K562 (cell line): ENCODE measurements around the gene APC2. TPM values are rescaled to one million over a fixed set of nuclear protein-coding genes. Genes with fewer than 3 reads are reported as not detected.

Source experiments
- ASH1L ChIP-seq: fragments of 450-650 bp; IDR thresholded peaks from 2 replicates; pipeline ENCODE4 v1.6.1; 2018; ENCODE audit warnings: borderline replicate concordance, mild to moderate bottlenecking, low read depth; ENCODE audit not compliant: partially characterized antibody
- CBFA2T3 ChIP-seq: fragments of 450-650 bp; IDR thresholded peaks from 2 replicates; pipeline ENCODE4 v1.6.1; 2017
- HNRNPUL1 ChIP-seq: fragments of 200-400 bp; formaldehyde crosslinking; IDR thresholded peaks from 2 replicates; pipeline ENCODE4 v1.6.1; 2017; ENCODE audit warnings: low read length
- HSF4 ChIP-seq: fragments of 250-450 bp; sonication (Bioruptor Pico); IDR thresholded peaks from 2 replicates; pipeline ENCODE4 v2.1.2; 2022; ENCODE audit warnings: mild to moderate bottlenecking, moderate library complexity, borderline replicate concordance
- ID3 ChIP-seq, 2 experiments: fragments of 250-450 bp in 1 of 2; fragments of 450-650 bp in 1 of 2; sonication (Bioruptor Pico) in 1 of 2; IDR thresholded peaks; 2 replicates each; pipeline versions ENCODE4 v1.6.1 to v1.8.0; 2016 to 2021; ENCODE audit warnings: mild to moderate bottlenecking in 2 of 2, moderate library complexity in 2 of 2, missing compliant biosample characterization in 1 of 2, missing genetic modification characterization in 1 of 2
- NCOR1 ChIP-seq: fragments of 450-650 bp; IDR thresholded peaks from 2 replicates; pipeline ENCODE4 v1.6.1; 2016; ENCODE audit warnings: mild to moderate bottlenecking, moderate library complexity
- NELFE ChIP-seq: IDR thresholded peaks from 2 replicates; pipeline ENCODE4 v1.6.1; 2011; ENCODE audit warnings: mild to moderate bottlenecking; ENCODE audit not compliant: insufficient read depth, insufficient read length
- NFRKB ChIP-seq: fragments of 450-650 bp; IDR thresholded peaks from 2 replicates; pipeline ENCODE4 v1.6.1; 2016; ENCODE audit warnings: low read depth
- RUNX1 ChIP-seq: sonication (generic); IDR thresholded peaks from 2 replicates; pipeline ENCODE4 v1.6.1; 2016; ENCODE audit warnings: antibody characterized with exemption, low read depth
- ZFP1 ChIP-seq: fragments of 450-650 bp; formaldehyde crosslinking; IDR thresholded peaks from 2 replicates; pipeline ENCODE4 v1.4.0; 2020; ENCODE audit warnings: mild to moderate bottlenecking, mixed read lengths
- ZNF175 ChIP-seq: fragments of 200-800 bp; sonication (Bioruptor generic); IDR thresholded peaks from 2 replicates; pipeline ENCODE4 v1.6.1; 2016; ENCODE audit warnings: low read depth, mild to moderate bottlenecking, missing genetic modification characterization, missing compliant biosample characterization
- ZNF354B ChIP-seq: fragments of 250-450 bp; sonication (Bioruptor Pico); IDR thresholded peaks from 2 replicates; pipeline ENCODE4 v1.4.0; 2020
- ZNF518B ChIP-seq: fragments of 250-450 bp; sonication (Bioruptor Pico); IDR thresholded peaks from 2 replicates; pipeline ENCODE4 v1.5.0; 2021; ENCODE audit warnings: mild to moderate bottlenecking, moderate library complexity
- polyA plus RNA-seq, 8 experiments: library from polyadenylated mRNA; depleted of rRNA in 4 of 8; stranded (reverse) in 5 of 8; unstranded in 3 of 8; fragments of >200 nt; fragmentation: Nextera tagmentation in 2 of 8; fragmentation: Illumina TruSeq in 1 of 8; extraction: Ambion mirVana in 2 of 8; extraction: Trizol in 1 of 8; gene quantifications; 2 replicates each; pipeline versions ENCODE4 v1.2.1 to v1.2.3, GENCODE V29; 2011 to 2014; ENCODE audit warnings: inconsistent platforms in 1 of 8, missing spikeins in 1 of 8
- total RNA-seq, 7 experiments: library from RNA; depleted of rRNA in 6 of 7; stranded (reverse); fragments of >200 nt in 6 of 7; fragmentation: Illumina TruSeq in 2 of 7; extraction: Trizol in 2 of 7; gene quantifications; 2 replicates each; pipeline versions ENCODE4 v1.2.1 to v1.2.3, GENCODE V29; 2011 to 2021; ENCODE audit warnings: low replicate concordance in 1 of 7
- TF ChIP-seq, protein P1 (sequence below): fragments of 450-650 bp; formaldehyde crosslinking; IDR thresholded peaks from 2 replicates; pipeline ENCODE4 v1.4.0; 2022; ENCODE audit warnings: missing genetic modification characterization
- TF ChIP-seq, protein P2 (sequence below): fragments of 250-450 bp; sonication (Bioruptor Pico); IDR thresholded peaks from 2 replicates; pipeline ENCODE4 v1.4.0; 2020; ENCODE audit warnings: mild to moderate bottlenecking, moderate library complexity
- TF ChIP-seq, protein P3 (sequence below), 3 experiments: fragments of 200-800 bp in 1 of 3; fragments of 250-450 bp in 1 of 3; fragments of 450-650 bp in 1 of 3; sonication (Bioruptor Pico) in 1 of 3; sonication (Bioruptor generic) in 1 of 3; formaldehyde crosslinking in 1 of 3; IDR thresholded peaks; 2 replicates each; pipeline versions ENCODE4 v1.6.1 to v1.8.0; 2016 to 2022; ENCODE audit warnings: mild to moderate bottlenecking in 2 of 3, missing genetic modification characterization in 2 of 3, missing compliant biosample characterization in 1 of 3, moderate library complexity in 1 of 3

APC2 gene
- total and polyA plus RNA-seq, 9 of the 15 experiments (the other 6 are each of a cell fraction or from before 2014, with no cell fraction given), result 0.01 to 0.40 (median 0.05) TPM; not detected in 3

DNA sequence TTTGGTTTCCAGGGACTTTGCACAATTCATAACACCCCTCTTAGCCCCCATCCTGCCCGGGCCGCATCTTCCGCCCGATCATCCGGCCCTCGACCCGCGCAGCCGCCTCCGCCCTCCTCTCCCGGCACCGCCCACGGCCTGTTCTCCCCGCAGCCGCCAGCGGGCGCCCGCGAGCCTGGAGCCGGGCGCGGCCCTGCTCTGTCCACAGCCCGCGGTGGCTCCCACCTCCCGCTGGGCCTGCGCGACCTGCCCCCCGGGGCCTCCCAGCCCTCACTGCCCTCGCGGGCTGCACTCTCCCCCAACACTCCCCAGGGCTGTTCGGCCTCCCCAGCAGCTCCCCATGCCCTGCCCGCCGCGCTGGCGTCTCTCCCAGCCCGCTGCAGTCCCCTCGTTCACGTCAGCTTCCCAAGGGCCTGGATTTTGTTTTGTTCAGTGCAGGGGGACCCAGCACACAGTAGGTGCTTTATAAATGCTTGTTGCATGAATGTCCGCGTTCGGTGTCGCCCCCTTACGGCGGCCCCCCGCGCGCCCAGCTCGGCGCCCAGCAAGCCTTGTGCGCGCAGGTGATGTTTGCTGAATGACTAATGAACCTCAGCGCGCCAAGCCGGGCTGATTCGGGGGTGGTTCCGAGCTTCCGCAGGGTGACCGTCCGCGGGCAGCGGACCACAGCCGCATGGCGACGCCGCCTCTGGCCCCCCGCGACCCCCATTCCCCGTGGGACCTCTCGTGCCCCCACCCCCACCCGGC, 4.6 kb upstream of the APC2 start (continued):
- no peak for TF ChIP-seq ZNF518B (CRISPR knock-in tag)
- no peak for TF ChIP-seq ZFP1 (CRISPR knock-in tag)
- TF ChIP-seq, protein P1, sequence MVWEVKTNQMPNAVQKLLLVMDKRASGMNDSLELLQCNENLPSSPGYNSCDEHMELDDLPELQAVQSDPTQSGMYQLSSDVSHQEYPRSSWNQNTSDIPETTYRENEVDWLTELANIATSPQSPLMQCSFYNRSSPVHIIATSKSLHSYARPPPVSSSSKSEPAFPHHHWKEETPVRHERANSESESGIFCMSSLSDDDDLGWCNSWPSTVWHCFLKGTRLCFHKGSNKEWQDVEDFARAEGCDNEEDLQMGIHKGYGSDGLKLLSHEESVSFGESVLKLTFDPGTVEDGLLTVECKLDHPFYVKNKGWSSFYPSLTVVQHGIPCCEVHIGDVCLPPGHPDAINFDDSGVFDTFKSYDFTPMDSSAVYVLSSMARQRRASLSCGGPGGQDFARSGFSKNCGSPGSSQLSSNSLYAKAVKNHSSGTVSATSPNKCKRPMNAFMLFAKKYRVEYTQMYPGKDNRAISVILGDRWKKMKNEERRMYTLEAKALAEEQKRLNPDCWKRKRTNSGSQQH (CRISPR knock-in tag), result no peak
- 0 out of 2 replicates have a peak, but pooled peaks have one; percentile 4 for TF ChIP-seq NCOR1
- no peak for TF ChIP-seq ZNF354B
- TF ChIP-seq HNRNPUL1, result no peak
- TF ChIP-seq, protein P2, sequence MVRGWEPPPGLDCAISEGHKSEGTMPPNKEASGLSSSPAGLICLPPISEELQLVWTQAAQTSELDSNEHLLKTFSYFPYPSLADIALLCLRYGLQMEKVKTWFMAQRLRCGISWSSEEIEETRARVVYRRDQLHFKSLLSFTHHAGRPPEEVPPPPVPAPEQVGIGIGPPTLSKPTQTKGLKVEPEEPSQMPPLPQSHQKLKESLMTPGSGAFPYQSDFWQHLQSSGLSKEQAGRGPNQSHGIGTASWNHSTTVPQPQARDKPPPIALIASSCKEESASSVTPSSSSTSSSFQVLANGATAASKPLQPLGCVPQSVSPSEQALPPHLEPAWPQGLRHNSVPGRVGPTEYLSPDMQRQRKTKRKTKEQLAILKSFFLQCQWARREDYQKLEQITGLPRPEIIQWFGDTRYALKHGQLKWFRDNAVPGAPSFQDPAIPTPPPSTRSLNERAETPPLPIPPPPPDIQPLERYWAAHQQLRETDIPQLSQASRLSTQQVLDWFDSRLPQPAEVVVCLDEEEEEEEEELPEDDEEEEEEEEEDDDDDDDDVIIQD (CRISPR knock-in tag), result no peak
- no peak for TF ChIP-seq CBFA2T3
- TF ChIP-seq HSF4 (CRISPR knock-in tag), result no peak
- TF ChIP-seq, protein P3, sequence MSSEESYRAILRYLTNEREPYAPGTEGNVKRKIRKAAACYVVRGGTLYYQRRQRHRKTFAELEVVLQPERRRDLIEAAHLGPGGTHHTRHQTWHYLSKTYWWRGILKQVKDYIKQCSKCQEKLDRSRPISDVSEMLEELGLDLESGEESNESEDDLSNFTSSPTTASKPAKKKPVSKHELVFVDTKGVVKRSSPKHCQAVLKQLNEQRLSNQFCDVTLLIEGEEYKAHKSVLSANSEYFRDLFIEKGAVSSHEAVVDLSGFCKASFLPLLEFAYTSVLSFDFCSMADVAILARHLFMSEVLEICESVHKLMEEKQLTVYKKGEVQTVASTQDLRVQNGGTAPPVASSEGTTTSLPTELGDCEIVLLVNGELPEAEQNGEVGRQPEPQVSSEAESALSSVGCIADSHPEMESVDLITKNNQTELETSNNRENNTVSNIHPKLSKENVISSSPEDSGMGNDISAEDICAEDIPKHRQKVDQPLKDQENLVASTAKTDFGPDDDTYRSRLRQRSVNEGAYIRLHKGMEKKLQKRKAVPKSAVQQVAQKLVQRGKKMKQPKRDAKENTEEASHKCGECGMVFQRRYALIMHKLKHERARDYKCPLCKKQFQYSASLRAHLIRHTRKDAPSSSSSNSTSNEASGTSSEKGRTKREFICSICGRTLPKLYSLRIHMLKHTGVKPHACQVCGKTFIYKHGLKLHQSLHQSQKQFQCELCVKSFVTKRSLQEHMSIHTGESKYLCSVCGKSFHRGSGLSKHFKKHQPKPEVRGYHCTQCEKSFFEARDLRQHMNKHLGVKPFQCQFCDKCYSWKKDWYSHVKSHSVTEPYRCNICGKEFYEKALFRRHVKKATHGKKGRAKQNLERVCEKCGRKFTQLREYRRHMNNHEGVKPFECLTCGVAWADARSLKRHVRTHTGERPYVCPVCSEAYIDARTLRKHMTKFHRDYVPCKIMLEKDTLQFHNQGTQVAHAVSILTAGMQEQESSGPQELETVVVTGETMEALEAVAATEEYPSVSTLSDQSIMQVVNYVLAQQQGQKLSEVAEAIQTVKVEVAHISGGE (CRISPR knock-in tag; IDR thresholded peaks at IDR 0.05), result no peak
- no peak for TF ChIP-seq ID3 (CRISPR knock-in tag; IDR thresholded peaks at IDR 0.05)
- TF ChIP-seq ID3 (tag; IDR thresholded peaks at IDR 0.05), result peak; percentile 76
- no peak for TF ChIP-seq NELFE
- TF ChIP-seq ASH1L, result no peak
- no peak for TF ChIP-seq ZNF175 (CRISPR knock-in tag)
- TF ChIP-seq NFRKB, result no peak
- TF ChIP-seq RUNX1, result no peak
